IMR-90 (cell line): Measurements from ENCODE around the gene ZBTB47. TPM values are rescaled to one million over a fixed set of nuclear protein-coding genes. Genes with fewer than 3 reads are reported as not detected.

Source experiments
- ATAC-seq: fragments of 200-7000 bp; cut with Tn5 transposase; 2 replicates; pipeline ENCODE4 v1.9.1; 2020; ENCODE audit warnings: low read depth, mild to moderate bottlenecking, moderate library complexity
- BruUV-seq: library from RNA; stranded (reverse); fragments of 400-500 nt; replicated peaks from 2 replicates; lab custom pipeline; 2021; lab: Mats Ljungman, UMichigan
- CTCF ChIA-PET: fragments of 300-600 bp; formaldehyde crosslinking; extraction: SDS; loops from one replicate; lab custom pipeline; 2021; ENCODE audit warnings: antibody characterized with exemption; lab: Yijun Ruan, JAX
- POLR2A ChIA-PET: fragments of 300-600 bp; sonication (Branson Sonifier 250); formaldehyde crosslinking; loops from one replicate; lab custom pipeline; 2022; ENCODE audit warnings: antibody characterized with exemption; ENCODE audit not compliant: unreplicated experiment; lab: Charles Lee
- DNase-seq: peaks from one replicate; pipeline ENCODE4 v3.0.0; 2013
- H2AFZ ChIP-seq: replicated peaks from 2 replicates; pipeline ENCODE3; 2013; ENCODE audit warnings: low read length, mild to moderate bottlenecking; ENCODE audit not compliant: poor library complexity
- H2AK5ac ChIP-seq: 2 replicates; pipeline ENCODE4 v1.6.1; 2013; ENCODE audit warnings: low read depth, low read length, inconsistent platforms
- H2AK9ac ChIP-seq: replicated peaks from 2 replicates; pipeline ENCODE3; 2013; ENCODE audit warnings: mild to moderate bottlenecking, low read depth, low read length, moderate library complexity; ENCODE audit not compliant: poor library complexity
- H2BK120ac ChIP-seq: 2 replicates; pipeline ENCODE4 v1.6.1; 2013; ENCODE audit warnings: low read depth, low read length, inconsistent platforms
- H2BK15ac ChIP-seq: 3 replicates; pipeline ENCODE4 v1.6.1; 2013; ENCODE audit warnings: low read depth, low read length, inconsistent platforms
- H2BK20ac ChIP-seq: 2 replicates; pipeline ENCODE4 v1.6.1; 2013; ENCODE audit warnings: low read depth, mild to moderate bottlenecking, inconsistent platforms, low read length, moderate library complexity
- H2BK5ac ChIP-seq: 2 replicates; pipeline ENCODE4 v1.6.1; 2013; ENCODE audit warnings: mild to moderate bottlenecking, low read depth, low read length, inconsistent platforms; ENCODE audit not compliant: poor library complexity, severe bottlenecking
- H3K14ac ChIP-seq: replicated peaks from 2 replicates; pipeline ENCODE4 v1.6.1; 2013; ENCODE audit warnings: low read depth, low read length, inconsistent platforms
- H3K18ac ChIP-seq: 2 replicates; pipeline ENCODE4 v1.6.1; 2013; ENCODE audit warnings: low read depth, low read length, control low read depth
- H3K23ac ChIP-seq: 2 replicates; pipeline ENCODE4 v1.6.1; 2013; ENCODE audit warnings: low read depth, low read length, inconsistent platforms
- H3K27ac ChIP-seq: 2 replicates; pipeline ENCODE4 v1.5.1; 2013; ENCODE audit warnings: mild to moderate bottlenecking, control low read depth, low read length; ENCODE audit not compliant: insufficient read depth
- H3K27me3 ChIP-seq: 2 replicates; pipeline ENCODE4 v1.6.1; 2013; ENCODE audit warnings: low read length; ENCODE audit not compliant: control insufficient read depth, insufficient read depth
- H3K36me3 ChIP-seq: 2 replicates; pipeline ENCODE4 v1.6.1; 2013; ENCODE audit warnings: low read length, mixed read lengths; ENCODE audit not compliant: control insufficient read depth, insufficient read depth
- H3K4ac ChIP-seq: 2 replicates; pipeline ENCODE4 v1.6.1; 2013; ENCODE audit warnings: low read depth, low read length, inconsistent platforms
- H3K4me1 ChIP-seq: 2 replicates; pipeline ENCODE4 v1.6.1; 2013; ENCODE audit warnings: low read length, mixed read lengths; ENCODE audit not compliant: control insufficient read depth, insufficient read depth
- H3K4me2 ChIP-seq: 2 replicates; pipeline ENCODE4 v1.6.1; 2013; ENCODE audit warnings: low read depth, mild to moderate bottlenecking, control low read depth, low read length, moderate library complexity
- H3K4me3 ChIP-seq: 2 replicates; pipeline ENCODE4 v1.5.1; 2013; ENCODE audit warnings: low read depth, mild to moderate bottlenecking, control low read depth, low read length, moderate library complexity; ENCODE audit not compliant: insufficient read depth
- H3K56ac ChIP-seq: 2 replicates; pipeline ENCODE4 v1.6.1; 2013; ENCODE audit warnings: low read length, inconsistent platforms; ENCODE audit not compliant: insufficient read depth; ENCODE audit errors: extremely low read depth
- H3K79me1 ChIP-seq, 2 experiments: 2 replicates each; pipeline ENCODE4 v1.6.1; 2013; ENCODE audit warnings: low read length in 2 of 2, inconsistent platforms in 1 of 2, low read depth in 1 of 2
- H3K9ac ChIP-seq: 2 replicates; pipeline ENCODE4 v1.6.1; 2013; ENCODE audit warnings: low read depth, low read length, control low read depth
- H3K9me1 ChIP-seq: 2 replicates; pipeline ENCODE4 v1.6.1; 2013; ENCODE audit warnings: low read length, inconsistent platforms; ENCODE audit not compliant: insufficient read depth
- H3K9me3 ChIP-seq: 2 replicates; pipeline ENCODE4 v1.6.1; 2013; ENCODE audit warnings: low read length; ENCODE audit not compliant: control insufficient read depth, insufficient read depth
- H4K20me1 ChIP-seq: 2 replicates; pipeline ENCODE4 v1.6.1; 2013; ENCODE audit warnings: low read length, inconsistent platforms; ENCODE audit not compliant: insufficient read depth
- H4K5ac ChIP-seq: 2 replicates; pipeline ENCODE4 v1.6.1; 2013; ENCODE audit warnings: mild to moderate bottlenecking, low read depth, low read length, control low read depth
- H4K8ac ChIP-seq, 2 experiments: 2 replicates each; pipeline ENCODE4 v1.6.1; 2013; ENCODE audit warnings: low read depth in 2 of 2, low read length in 2 of 2, control low read depth in 1 of 2, inconsistent platforms in 1 of 2
- H4K91ac ChIP-seq: 2 replicates; pipeline ENCODE4 v1.6.1; 2013; ENCODE audit warnings: low read depth, low read length, inconsistent platforms; ENCODE audit not compliant: insufficient read depth
- BHLHE40 ChIP-seq: fragments of 150-350 bp; IDR thresholded peaks from 2 replicates; pipeline ENCODE4 v1.6.1; 2016; ENCODE audit warnings: mild to moderate bottlenecking, low read depth, low read length
- CEBPB ChIP-seq: IDR thresholded peaks from 2 replicates; pipeline ENCODE4 v1.6.1; 2012; ENCODE audit warnings: low read depth, low read length, improper control_type of control experiment
- CHD1 ChIP-seq: IDR thresholded peaks from 2 replicates; pipeline ENCODE4 v1.6.1; 2012; ENCODE audit warnings: low read depth, low read length, improper control_type of control experiment
- CTCF ChIP-seq: conservative IDR thresholded peaks from 2 replicates; pipeline ENCODE4 v1.5.1; 2012; ENCODE audit warnings: mild to moderate bottlenecking, low read depth, low read length, improper control_type of control experiment
- ELK1 ChIP-seq: fragments of 150-350 bp; IDR thresholded peaks from 2 replicates; pipeline ENCODE4 v1.6.1; 2016; ENCODE audit warnings: low read depth, mild to moderate bottlenecking, low read length, moderate library complexity, borderline replicate concordance
- FOS ChIP-seq: fragments of 150-350 bp; IDR thresholded peaks from 2 replicates; pipeline ENCODE4 v1.6.1; 2016; ENCODE audit warnings: low read depth, low read length
- MAFK ChIP-seq: IDR thresholded peaks from 2 replicates; pipeline ENCODE4 v1.6.1; 2012; ENCODE audit warnings: low read depth, low read length, improper control_type of control experiment
- MXI1 ChIP-seq: IDR thresholded peaks from 2 replicates; pipeline ENCODE4 v1.6.1; 2012; ENCODE audit warnings: low read depth, mild to moderate bottlenecking, low read length, moderate library complexity, borderline replicate concordance
- NFE2L2 ChIP-seq: fragments of 150-350 bp; IDR thresholded peaks from 2 replicates; pipeline ENCODE4 v1.6.1; 2016; ENCODE audit warnings: low read depth, mild to moderate bottlenecking, low read length
- POLR2A ChIP-seq: IDR thresholded peaks from 2 replicates; pipeline ENCODE4 v1.6.1; 2012; ENCODE audit warnings: mild to moderate bottlenecking, low read depth, low read length
- RAD21 ChIP-seq: IDR thresholded peaks from 2 replicates; pipeline ENCODE4 v1.6.1; 2012; ENCODE audit warnings: low read length, improper control_type of control experiment
- RCOR1 ChIP-seq: IDR thresholded peaks from 2 replicates; pipeline ENCODE4 v1.6.1; 2012; ENCODE audit warnings: mild to moderate bottlenecking, low read length, improper control_type of control experiment; ENCODE audit not compliant: insufficient replicate concordance
- RFX5 ChIP-seq: IDR thresholded peaks from 2 replicates; pipeline ENCODE4 v1.8.0; 2012; ENCODE audit warnings: low read depth, mild to moderate bottlenecking, low read length, moderate library complexity
- SMC3 ChIP-seq: fragments of 150-350 bp; IDR thresholded peaks from 2 replicates; pipeline ENCODE4 v1.6.1; 2016; ENCODE audit warnings: low read depth, mild to moderate bottlenecking, antibody characterized with exemption, low read length, moderate library complexity
- USF2 ChIP-seq: fragments of 150-350 bp; IDR thresholded peaks from 2 replicates; pipeline ENCODE4 v1.6.1; 2017; ENCODE audit warnings: mild to moderate bottlenecking, antibody characterized with exemption, low read length, low read depth
- WGBS, 2 experiments: methylation state at CpG; one replicate each; pipeline versions ENCODE4 v1.1.5 to v1.1.7; 2013; ENCODE audit warnings: missing lambda C conversion rate in 2 of 2; ENCODE audit not compliant: insufficient read length in 1 of 2; ENCODE audit errors: extremely low coverage in 2 of 2; 5-methylcytosine and 5-hydroxymethylcytosine counted together
- dilution Hi-C: fragments of 300-500 bp; cut with HindIII; formaldehyde crosslinking; loops from one replicate; pipeline ENCODE4 v1.14.3; 2018; ENCODE audit warnings: low sequenced_read_pairs; ENCODE audit not compliant: unreplicated experiment
- in situ Hi-C: fragments of 300-500 bp; cut with MboI; formaldehyde crosslinking; loops from 3 replicates; pipeline ENCODE4 v1.14.3; 2019; ENCODE audit warnings: low sequenced_read_pairs, inconsistent platforms, mixed read lengths
- intact Hi-C: fragments of 100-400 bp; cut with micrococcal nuclease; formaldehyde crosslinking; loops from 2 replicates; pipeline ENCODE4 v1.10.0; 2022
- polyA plus RNA-seq, 3 experiments: library from polyadenylated mRNA; depleted of rRNA; stranded (reverse); fragments of >200 nt; gene quantifications; 2 replicates each; pipeline ENCODE4 v1.2.3, GENCODE V29; 2012; ENCODE audit warnings: low replicate concordance in 1 of 3
- total RNA-seq: library from RNA; depleted of rRNA; stranded (reverse); fragments of >200 nt; gene quantifications from 2 replicates; pipeline ENCODE4 v1.2.3, GENCODE V29; 2012

ZBTB47 gene
- total and polyA plus RNA-seq, 2 of the 4 experiments (the other 2 are of a cell fraction), result 10.9 to 16.8 TPM

- Histone ChIP-seq H4K5ac (no peak overlapping the region), H2AK5ac (peak overlapping the region; percentile 29; the same call in 1 of the 2 replicates), H3K4ac (no peak overlapping the region), H2BK20ac (peak overlapping the region; percentile 62; the same call in 1 of the 2 replicates), H2BK15ac (peak overlapping the region; percentile 82; the same call in 2 of the 3 replicates), H3K4me1 (peaks cover 7% of the 10 kb centered on the region), H3K9ac (no peak overlapping the region), H4K20me1 (no peaks in the 10 kb centered on the region; the same call in 1 of the 2 replicates), H3K27me3 (peaks cover 30% of the 10 kb centered on the region), H4K8ac (no peak overlapping the region), H3K9me1 (peaks cover 6% of the 10 kb centered on the region), H3K14ac (no peak overlapping the region), H2AK9ac (peak overlapping the region; percentile 37), H4K91ac (peak overlapping the region; percentile 36; the same call in 1 of the 2 replicates), H3K79me1 (no peaks in the 10 kb centered on the region), H3K4me2 (no peak overlapping the region), H3K27ac (no peak overlapping the region), H3K18ac (no peak overlapping the region), H3K36me3 (no peaks in the 10 kb centered on the region), H3K9me3 (peaks cover 7% of the 10 kb centered on the region), H3K4me3 (no peak overlapping the region), H2BK5ac (no peak overlapping the region), H2AFZ (no peak overlapping the region), H3K56ac (no peak overlapping the region), H3K23ac (no peak overlapping the region), H2BK120ac (peak overlapping the region; percentile 40; the same call in 1 of the 2 replicates)
- no peak for ATAC-seq
- ChIA-PET CTCF (interaction anchor here (0.7 kb wide), 1 partner anchor 78 kb away, joined by 3 read pairs; no protein-coding TSS in a partner anchor), POLR2A (no interaction called here)
- intact Hi-C loops (no loop called here), in situ Hi-C loops (no loop called here), dilution Hi-C loops (no loop called here)
- 100% methylated on average over 1 of the region's 7 CpGs; no CpG with 5 or more reads in 1 of the 2 experiments for WGBS, 2 experiments
- no peak for DNase-seq
- no TSS peak for BruUV-seq
- no peak for TF ChIP-seq CHD1
- no peak for TF ChIP-seq MAFK
- no peak for TF ChIP-seq SMC3
- TF ChIP-seq RFX5, result no peak
- TF ChIP-seq POLR2A, result no peak
- no peak for TF ChIP-seq CEBPB
- TF ChIP-seq USF2, result no peak
- TF ChIP-seq MXI1, result no peak
- no peak for TF ChIP-seq RCOR1
- no peak for TF ChIP-seq CTCF
- no peak for TF ChIP-seq ELK1
- no peak for TF ChIP-seq RAD21
- TF ChIP-seq BHLHE40, result no peak
- no peak for TF ChIP-seq FOS
- no peak for TF ChIP-seq NFE2L2
Measured at GRCh38 chr3:42684632-42685362, 31.3 kb downstream of the ZBTB47 start.
